ENCODE results near the gene HOXD8. TPM values are rescaled to one million over a fixed set of nuclear protein-coding genes. Genes with fewer than 3 reads are reported as not detected.

The HOXD8 gene
- total RNA-seq, 1 donor from 2014 or later, result not detected

- DNase-seq, result no peak
These were observed 45.6 kb downstream of the HOXD8 start for GRCh38 chr2:176174824-176175708.

GRCh38 chr2:176175709-176176607 lies 46.5 kb downstream of the HOXD8 start:
- DNase-seq, result no peak

GRCh38 chr2:176177580-176178037 lies 48.1 kb downstream of the HOXD8 start:
- DNase-seq, result no peak

GRCh38 chr2:176178038-176178756 lies 48.7 kb downstream of the HOXD8 start:
- DNase-seq, result no peak

GRCh38 chr2:176178757-176179295 lies 49.3 kb downstream of the HOXD8 start:
- DNase-seq, result no peak

- DNase-seq, result no peak
These were observed 52.0 kb downstream of the HOXD8 start for GRCh38 chr2:176181551-176181950.

Small RNAs within 50 kb of the gene (small RNA-seq; reads per million reads assigned to genes)
- 178 reads per million, percentile 97 among the genes with 10 or more reads in this experiment for gene MIR10B

Other genes starting within 250 kb of the HOXD8 start
- gene LNPK, start 127.4 kb upstream of the HOXD8 start, total RNA-seq, result 67.1 TPM
- gene EVX2, start 45.7 kb upstream of the HOXD8 start, total RNA-seq, result not detected
- gene HOXD13, start 37.0 kb upstream of the HOXD8 start, total RNA-seq, result not detected
- gene HOXD12, start 29.9 kb upstream of the HOXD8 start, total RNA-seq, result not detected
- gene HOXD11, start 22.4 kb upstream of the HOXD8 start, total RNA-seq, result not detected
- gene HOXD10, start 12.9 kb upstream of the HOXD8 start, total RNA-seq, result not detected
- not detected for gene HOXD9, start 7.0 kb upstream of the HOXD8 start, total RNA-seq
- gene HOXD4, start 21.8 kb downstream of the HOXD8 start, total RNA-seq, result not detected
- gene HOXD3, start 27.6 kb downstream of the HOXD8 start, total RNA-seq, result not detected
- gene HOXD1, start 59.0 kb downstream of the HOXD8 start, total RNA-seq, result not detected
- gene MTX2, start 139.7 kb downstream of the HOXD8 start, total RNA-seq, result 50.5 TPM

Data from occipital lobe (tissue), 3 donors.